Motor neuron (in vitro differentiated cells): ENCODE measurements around the gene CCDC194. TPM values are rescaled to one million over a fixed set of nuclear protein-coding genes. Genes with fewer than 3 reads are reported as not detected.
A peak's percentile ranks its signal among the peaks of the same experiment; 100 is the strongest.

Experiments used
- ATAC-seq, 8 experiments: fragments of 200-7000 bp; cut with Tn5 transposase; replicated peaks in 6 of 8; 2 replicates each; pipeline ENCODE4 v1.8.0; 2021; ENCODE audit warnings: mild to moderate bottlenecking in 8 of 8, moderate library complexity in 8 of 8
- H3K27ac ChIP-seq, 2 donors: fragments of 250-450 bp; sonication (Bioruptor Pico); 2 replicates each; pipeline ENCODE4 v1.9.0; 2021; ENCODE audit warnings: antibody characterized with exemption in 2 of 2, mild to moderate bottlenecking in 2 of 2, moderate library complexity in 1 of 2
- H3K4me1 ChIP-seq, 2 donors: fragments of 250-450 bp; sonication (Bioruptor Pico); replicated peaks in 1 of 2; 2 replicates each; pipeline ENCODE4 v1.6.1; 2021; ENCODE audit warnings: antibody characterized with exemption in 2 of 2, mild to moderate bottlenecking in 2 of 2, moderate library complexity in 1 of 2
- H3K4me3 ChIP-seq, 5 donors: fragments of 250-450 bp; sonication (Bioruptor Pico); 2 replicates each; pipeline ENCODE4 v1.9.0; 2021; ENCODE audit warnings: antibody characterized with exemption in 5 of 5, mild to moderate bottlenecking in 5 of 5, moderate library complexity in 4 of 5
- WGBS, 10 experiments: fragments of 450-650 bp; shearing (Covaris generic); methylation state at CpG; one replicate each; pipeline ENCODE4 v1.0.0; 2022; 5-methylcytosine and 5-hydroxymethylcytosine counted together
- in situ Hi-C, 9 experiments: fragments of 400-800 bp; cut with MboI; loops; one replicate each; pipeline ENCODE4 v1.15.0; 2021; ENCODE audit warnings: low sequenced_read_pairs in 9 of 9, low pct_unique_long_range_greater_than_20kb in 2 of 9; ENCODE audit not compliant: unreplicated experiment in 9 of 9
- total RNA-seq, 8 experiments: library from RNA; unstranded; fragments of 300-600 nt; gene quantifications; 2 replicates each; pipeline versions ENCODE4 v1.2.3 to v1.2.4, GENCODE V29; 2022

The CCDC194 gene
- total RNA-seq, 8 experiments from 2014 or later = 0.22 to 1.1 (median 0.39) TPM; not detected in 4

GRCh38 chr19:17404015-17404414 is 10.0 kb upstream of the CCDC194 start:
- peak overlapping the region; percentile 39 to 74 for H3K27ac ChIP-seq
- H3K4me3 ChIP-seq = peak overlapping the region; percentile 11 to 43 (median 22)
- peaks cover 35 to 37% of the 10 kb centered on the region in 2 donors for H3K4me1 ChIP-seq
- ATAC-seq = peak in 5 of 8 experiments; percentile 3 to 25 (median 12)
- no CpG with 5 or more reads among the region's 6 CpGs for WGBS, 10 experiments
- in situ Hi-C loops = loop anchor here in 1 of 9 experiments (10.0 kb wide), 1 partner anchor 61 kb away; the partner anchor contains the start of gene NXNL1

- ATAC-seq = peak in 6 of 8 experiments; percentile 64 to 88 (median 86)
- H3K4me1 ChIP-seq = peaks cover 35 to 37% of the 10 kb centered on the region in 2 donors
- H3K4me3 ChIP-seq = peak overlapping the region; percentile 11 to 43 (median 22)
- H3K27ac ChIP-seq = peak overlapping the region; percentile 39 to 74
- 4% methylated on average over 4 of the region's 36 CpGs; no CpG with 5 or more reads in 9 of the 10 experiments for WGBS, 10 experiments
- in situ Hi-C loops = loop anchor here in 1 of 9 experiments (10.0 kb wide), 1 partner anchor 62 kb away; the partner anchor contains the start of gene NXNL1
Observed at GRCh38 chr19:17402982-17403855, 9.2 kb upstream of the CCDC194 start.

GRCh38 chr19:17401628-17402027 is 7.6 kb upstream of the CCDC194 start:
- peaks cover 25 to 31% of the 10 kb centered on the region in 2 donors for H3K4me1 ChIP-seq
- H3K27ac ChIP-seq = no peak overlapping the region
- H3K4me3 ChIP-seq = no peak overlapping the region
- in situ Hi-C loops = loop anchor here in 1 of 9 experiments (10.0 kb wide), 1 partner anchor 63 kb away; the partner anchor contains the start of gene NXNL1
- WGBS, 10 experiments = 80 to 100% (median 94%) methylated on average over 1 to 6 of the region's 6 CpGs; no CpG with 5 or more reads in 5 of the 10 experiments
- no peak for ATAC-seq

DNA sequence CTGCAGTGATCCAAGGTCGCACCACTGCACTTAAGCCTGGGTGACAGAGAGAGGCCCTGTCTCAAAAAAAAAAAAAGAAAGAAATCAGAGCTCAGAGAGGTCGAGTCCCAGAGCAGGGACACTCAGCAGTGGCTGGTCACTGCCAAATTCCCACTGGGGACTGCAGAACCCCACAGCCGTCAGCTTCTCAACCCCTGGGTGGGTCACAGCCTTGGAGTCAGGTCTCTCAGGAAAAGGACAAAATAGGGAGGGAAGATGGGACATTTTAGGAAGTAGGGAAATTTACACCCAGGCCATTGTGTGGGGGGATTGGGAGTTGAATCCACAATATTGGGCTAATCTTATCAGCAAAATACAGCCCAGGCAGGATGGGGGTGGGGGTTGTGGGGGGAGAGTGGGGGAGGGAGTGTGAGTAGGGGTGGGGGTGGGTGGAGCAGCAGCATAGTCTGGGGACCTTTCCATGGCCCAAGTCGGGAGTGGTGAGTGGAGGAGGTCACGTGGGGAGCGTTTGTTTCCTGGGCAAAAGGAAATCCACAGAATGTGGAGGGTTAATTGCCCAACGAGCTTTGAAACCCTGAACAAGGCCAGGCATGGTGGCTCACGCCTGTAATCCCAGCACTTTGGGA is 5.0 kb upstream of the CCDC194 start:
- H3K4me1 ChIP-seq = peaks cover 6% of the 10 kb centered on the region in 2 donors
- no peak overlapping the region for H3K27ac ChIP-seq
- in situ Hi-C loops = no loop called here
- 60 to 100% (median 71%) methylated on average over 1 to 2 of the region's 8 CpGs; no CpG with 5 or more reads in 3 of the 10 experiments for WGBS, 10 experiments
- ATAC-seq = no peak
- no peak overlapping the region for H3K4me3 ChIP-seq

DNA sequence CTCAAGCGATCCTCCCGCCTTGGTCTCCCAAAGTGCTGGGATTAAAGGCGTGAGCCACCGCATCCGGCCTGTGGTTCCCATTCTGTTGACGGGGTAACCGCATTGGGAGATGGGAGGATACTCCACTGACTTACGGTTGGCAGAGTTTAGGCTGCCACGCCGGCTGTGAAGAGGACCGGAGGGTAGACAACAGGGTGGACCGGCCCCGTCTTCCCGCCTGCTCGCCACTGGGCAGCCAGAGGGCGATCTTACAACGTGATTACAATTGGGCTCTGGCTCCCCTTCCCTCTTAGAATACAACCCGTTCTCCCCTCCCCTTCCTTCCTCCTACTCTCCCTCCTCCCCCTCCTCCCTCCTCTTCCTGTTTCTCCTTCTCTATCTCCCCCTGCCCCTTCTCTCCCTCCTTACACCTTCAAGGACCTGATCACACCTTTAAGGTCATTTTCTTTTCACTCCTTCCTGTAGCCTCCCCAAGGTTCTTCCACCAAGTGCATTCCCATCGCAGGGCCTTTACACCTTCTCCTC is 957 bp upstream of the CCDC194 start:
- 0 to 92% (median 49%) methylated on average over 2 to 9 of the region's 19 CpGs; no CpG with 5 or more reads in 4 of the 10 experiments for WGBS, 10 experiments
- H3K4me3 ChIP-seq = no peak overlapping the region
- ATAC-seq = peak in 2 of 8 experiments; percentile 18 to 47
- H3K27ac ChIP-seq = no peak overlapping the region
- in situ Hi-C loops = no loop called here
- H3K4me1 ChIP-seq = peaks cover 4 to 5% of the 10 kb centered on the region in 2 donors

DNA sequence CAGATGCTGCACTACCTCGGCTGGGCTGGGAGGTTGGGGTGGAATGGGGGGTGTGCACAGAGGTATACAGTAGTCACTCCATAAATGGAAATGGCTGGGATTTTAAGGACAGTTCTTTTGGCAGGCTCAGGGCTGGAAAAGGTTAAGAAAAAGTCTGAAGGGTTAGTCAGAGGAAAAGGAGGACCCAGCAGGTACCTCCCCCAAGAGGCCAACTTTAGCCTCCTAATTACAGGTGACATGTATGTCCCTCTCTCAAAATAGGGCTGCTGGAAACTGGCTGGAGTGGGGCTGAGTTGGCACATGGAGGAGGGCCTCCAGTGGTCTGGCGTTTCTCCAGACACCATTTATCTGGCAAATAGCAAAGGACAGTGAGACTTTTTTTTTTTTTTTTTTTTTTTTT is 994 bp downstream of the CCDC194 start:
- Histone ChIP-seq H3K4me3 (no peak overlapping the region), H3K27ac (no peak overlapping the region), H3K4me1 (peaks cover 4 to 5% of the 10 kb centered on the region in 2 donors)
- WGBS, 10 experiments = 0 to 100% (median 42%) methylated on average over 1 of the region's 2 CpGs; no CpG with 5 or more reads in 4 of the 10 experiments
- in situ Hi-C loops = no loop called here
- ATAC-seq = no peak

- in situ Hi-C loops = no loop called here
- ATAC-seq = peak in 3 of 8 experiments; percentile 1 to 9 (median 4)
- Histone ChIP-seq H3K4me3 (peak overlapping the region; percentile 31 to 40 (median 37)), H3K27ac (no peak overlapping the region), H3K4me1 (peaks cover 4 to 5% of the 10 kb centered on the region in 2 donors)
- 0 to 41% (median 13%) methylated on average over 1 to 10 of the region's 26 CpGs; no CpG with 5 or more reads in 1 of the 10 experiments for WGBS, 10 experiments
Observed at GRCh38 chr19:17391371-17392151, 2.4 kb downstream of the CCDC194 start.

GRCh38 chr19:17390665-17391370 is 3.2 kb downstream of the CCDC194 start:
- peak; percentile 95 to 98 (median 96) for ATAC-seq
- Histone ChIP-seq H3K4me3 (peak overlapping the region; percentile 31 to 40 (median 37)), H3K4me1 (peaks cover 4 to 5% of the 10 kb centered on the region in 2 donors), H3K27ac (peak overlapping the region in 1 of 2 donors; percentile 13)
- 0 to 20% (median 4%) methylated on average over 1 to 10 of the region's 50 CpGs; no CpG with 5 or more reads in 4 of the 10 experiments for WGBS, 10 experiments
- in situ Hi-C loops = no loop called here

- 0 to 83% (median 60%) methylated on average over 1 to 5 of the region's 37 CpGs; no CpG with 5 or more reads in 2 of the 10 experiments for WGBS, 10 experiments
- H3K27ac ChIP-seq = peak overlapping the region in 1 of 2 donors; percentile 13
- in situ Hi-C loops = no loop called here
Observed at GRCh38 chr19:17389957-17390664, 3.9 kb downstream of the CCDC194 start.

DNA sequence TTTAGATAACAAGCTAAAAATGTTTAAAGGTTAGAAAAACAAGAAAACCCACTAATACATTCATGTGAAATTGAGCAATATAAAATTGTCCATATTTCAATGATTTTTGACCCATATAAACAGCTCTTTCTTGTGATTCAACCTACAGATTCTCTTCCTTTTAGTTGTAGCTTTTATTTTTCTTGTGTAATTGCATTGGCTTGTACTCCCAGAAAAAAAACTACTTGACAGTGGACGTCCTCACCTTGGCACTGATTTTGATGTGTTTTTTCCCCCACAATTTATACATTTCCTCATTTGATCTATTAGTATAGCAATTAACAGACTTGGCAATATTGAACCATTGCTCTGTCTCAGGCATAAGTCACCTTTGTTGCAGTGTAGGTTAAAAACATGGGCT is 4.7 kb downstream of the CCDC194 start:
- Histone ChIP-seq H3K27ac (no peak overlapping the region), H3K4me1 (peaks cover 4 to 5% of the 10 kb centered on the region in 2 donors), H3K4me3 (no peak overlapping the region)
- in situ Hi-C loops = no loop called here
- WGBS, 10 experiments = 0 to 67% (median 42%) methylated on average over 1 of the region's 1 CpG; no CpG with 5 or more reads in 2 of the 10 experiments
- ATAC-seq = no peak

More at GRCh38 chr19:17389957-17390664, 3.9 kb downstream of the CCDC194 start:
- H3K4me1 ChIP-seq = peaks cover 4 to 5% of the 10 kb centered on the region in 2 donors
- peak in 1 of 8 experiments; percentile 18 for ATAC-seq
- peak overlapping the region; percentile 31 to 40 (median 37) for H3K4me3 ChIP-seq
